Stimulated activated CD4-positive, alpha-beta T cell treated with anti-CD3 and anti-CD28 coated beads, Interleukin-15, amount 100 ng/mL, for 48 hours (primary cell): ENCODE data around the gene SLC47A2.

Experiments
- DNase-seq, 2 donors: peaks; one replicate each; pipeline ENCODE4 v3.0.0-alpha.2; 2020; ENCODE audit warnings: low read depth in 2 of 2

SLC47A2 gene

DNA sequence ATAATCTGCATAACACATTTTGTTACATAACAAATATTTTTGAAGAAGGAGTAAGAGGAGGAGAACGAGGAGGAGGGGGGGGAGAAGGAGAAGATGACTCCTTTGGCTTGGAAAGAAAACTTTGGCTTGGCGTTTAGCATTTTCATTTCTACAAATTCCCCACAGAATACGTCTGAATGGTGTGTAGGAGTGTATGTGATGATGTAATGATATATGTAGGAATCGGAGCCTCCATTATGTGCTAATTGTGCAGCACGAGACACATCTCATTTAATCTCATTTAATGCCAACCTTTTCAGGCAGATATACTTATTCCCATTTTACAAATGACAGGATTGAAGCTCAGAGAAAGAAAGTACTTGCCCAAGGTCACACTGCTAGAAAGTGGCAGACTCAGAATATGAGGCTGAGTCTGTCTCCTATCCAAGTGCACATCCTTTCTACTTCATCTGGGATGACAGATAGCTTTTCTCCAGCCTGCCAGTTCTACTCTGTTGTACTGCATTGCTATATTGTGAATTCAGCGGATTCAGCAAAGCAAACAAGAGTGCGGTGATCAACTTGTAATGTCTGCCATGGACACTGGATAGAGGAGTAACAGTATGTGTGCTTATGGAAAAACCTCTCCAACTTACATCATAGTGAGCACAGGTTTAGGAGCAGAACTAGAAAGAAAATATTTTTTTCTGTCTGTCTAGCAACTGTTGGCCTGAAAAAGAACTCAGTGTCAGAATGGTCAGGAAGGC lies 10.4 kb upstream of the SLC47A2 start:
- no peak for DNase-seq

DNA sequence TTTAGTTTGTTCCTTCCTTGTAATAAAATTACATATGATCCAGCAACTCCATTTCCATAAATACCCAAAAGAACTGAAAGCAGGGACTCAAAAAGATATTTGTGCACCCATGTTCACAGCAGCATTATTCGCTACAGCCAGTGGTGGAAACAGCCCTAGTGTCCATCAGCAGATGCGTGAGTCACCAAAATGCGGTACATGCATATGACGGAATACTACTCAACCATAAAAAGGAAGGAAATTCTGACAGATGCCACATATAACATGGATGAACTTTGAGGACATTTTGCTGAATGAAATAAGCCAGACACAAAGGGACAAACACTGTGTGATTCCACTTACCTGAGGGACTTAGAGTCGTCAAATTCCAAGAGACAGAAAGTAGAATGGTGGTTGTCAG lies 9.1 kb upstream of the SLC47A2 start:
- no peak for DNase-seq

DNA sequence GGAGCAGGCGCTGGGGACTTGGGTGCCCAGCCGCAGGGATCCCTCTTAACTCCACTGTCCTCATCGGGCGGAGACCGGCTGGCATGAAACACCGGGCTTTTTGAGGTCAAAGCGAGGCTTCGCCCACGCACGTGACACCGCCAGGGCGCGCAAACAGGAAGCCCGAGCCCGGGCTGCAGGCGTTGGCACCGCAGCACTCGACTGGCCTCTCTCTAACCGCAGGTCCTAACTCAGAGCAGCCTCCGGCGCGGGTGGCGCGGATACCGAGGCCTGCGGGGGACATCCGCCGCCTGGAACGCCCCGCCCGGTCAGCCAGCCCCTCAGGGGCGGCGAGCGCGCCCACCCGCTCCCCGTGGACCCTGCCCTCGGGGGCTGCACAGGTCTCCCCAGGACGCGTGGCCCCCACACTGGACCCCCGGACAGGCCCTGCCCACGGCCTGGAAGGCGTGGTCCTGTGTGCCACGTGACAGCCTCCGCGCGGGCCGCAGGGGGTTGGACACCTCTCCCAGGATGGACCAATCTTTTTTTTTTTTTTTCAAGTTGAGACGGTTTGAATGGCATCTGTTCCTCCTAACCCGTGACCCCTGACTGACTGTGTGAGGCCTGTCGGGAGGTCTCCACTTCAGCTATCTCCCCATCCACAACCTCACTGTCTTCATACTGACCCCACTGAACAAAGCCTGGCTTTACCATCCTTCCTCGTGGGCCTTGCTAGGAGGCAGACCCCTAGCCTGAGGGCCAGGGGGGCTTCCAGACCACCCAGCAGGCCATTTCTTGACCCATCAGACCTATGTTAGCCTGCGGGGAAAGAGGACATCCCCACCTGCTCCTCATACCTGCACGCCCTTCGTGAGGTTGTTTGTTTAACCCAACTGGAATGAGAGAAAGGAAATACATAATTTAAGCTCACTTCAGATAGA lies 8.4 kb upstream of the SLC47A2 start:
- DNase-seq: peak; percentile 42 to 51

GRCh38 chr17:19723964-19724363 lies 7.6 kb upstream of the SLC47A2 start:
- no peak for DNase-seq

GRCh38 chr17:19720631-19721426 lies 4.4 kb upstream of the SLC47A2 start:
- DNase-seq: no peak

DNA sequence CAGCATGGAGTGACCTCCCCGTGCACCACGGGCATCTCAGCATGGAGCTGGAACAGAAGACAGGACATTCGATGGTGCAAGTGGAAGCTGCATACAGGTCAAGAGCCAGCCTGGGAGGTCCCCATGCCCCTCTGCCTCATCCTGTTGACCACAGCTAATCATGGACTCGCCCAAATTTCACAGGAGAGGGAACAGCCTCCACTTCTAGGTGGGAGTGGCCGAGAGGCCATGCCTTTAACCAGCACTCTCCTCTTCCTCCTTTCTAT lies 3.8 kb upstream of the SLC47A2 start:
- DNase-seq: no peak

DNA sequence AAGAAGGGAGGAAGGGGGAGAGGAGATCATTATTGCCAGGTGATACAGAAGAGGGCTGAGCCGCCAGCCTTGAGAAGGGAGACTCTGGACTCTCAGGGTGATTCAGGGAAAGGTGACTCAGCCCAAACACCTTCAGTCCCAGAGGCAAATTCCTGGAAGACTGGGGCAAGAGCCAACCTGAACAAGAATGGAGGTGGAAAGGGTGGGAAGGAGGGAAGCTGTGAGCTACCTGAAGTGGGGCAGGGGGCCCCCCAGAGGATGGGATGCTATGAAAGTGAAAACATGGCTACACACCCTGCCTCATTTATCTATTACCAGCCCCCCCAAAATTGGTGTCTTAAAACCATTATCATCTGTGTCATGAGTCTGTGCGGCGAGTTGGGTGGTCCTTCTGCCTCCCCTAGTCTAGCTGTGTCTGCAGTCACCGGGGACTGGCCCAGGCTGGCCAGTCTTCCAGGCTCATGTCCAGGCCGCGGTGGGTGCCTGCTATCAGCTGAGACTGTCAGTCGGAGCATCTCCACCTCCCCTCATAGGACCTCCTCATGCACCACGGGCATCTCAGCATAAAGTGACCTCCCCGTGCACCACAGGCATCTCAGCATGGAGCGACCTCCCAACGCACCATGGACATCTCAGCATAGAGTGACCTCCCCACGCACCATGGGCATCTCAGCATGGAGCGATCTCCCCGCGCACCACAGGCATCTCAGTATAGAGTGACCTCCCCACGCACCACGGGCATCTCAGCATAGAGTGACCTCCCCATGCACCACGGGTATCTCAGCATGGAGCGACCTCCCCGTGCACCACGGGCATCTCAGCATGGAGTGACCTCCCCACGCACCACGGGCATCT lies 3.2 kb upstream of the SLC47A2 start:
- DNase-seq: no peak

GRCh38 chr17:19718613-19719354 lies 2.4 kb upstream of the SLC47A2 start:
- no peak for DNase-seq

DNA sequence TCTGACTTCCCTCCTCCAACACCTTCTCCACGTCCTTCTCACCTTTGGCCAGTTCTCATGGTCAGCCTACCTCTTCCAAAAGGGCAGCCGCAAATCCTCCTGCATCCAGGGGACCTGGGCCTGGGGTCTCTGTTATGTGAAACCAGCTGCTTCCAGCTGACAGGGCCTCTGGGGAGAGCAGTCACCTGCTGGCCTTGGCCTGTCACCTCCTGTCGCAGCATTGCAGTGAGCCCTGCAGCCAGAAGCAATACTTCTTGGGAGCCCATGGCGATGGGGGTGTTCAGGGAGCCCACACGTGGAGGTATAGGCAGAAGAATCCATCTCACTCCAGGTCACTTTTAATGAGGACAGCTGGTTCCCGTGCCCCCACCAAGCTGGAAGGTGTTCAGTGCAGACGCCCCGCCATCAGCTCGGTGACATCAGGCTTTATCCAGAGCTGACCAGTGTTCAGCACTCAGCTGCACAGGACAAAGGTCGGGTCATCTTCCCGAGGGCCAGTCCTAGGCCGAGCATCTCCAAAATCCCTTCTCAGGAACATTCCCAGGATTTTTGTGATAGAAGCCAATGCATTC lies 1.7 kb upstream of the SLC47A2 start:
- no peak for DNase-seq

DNA sequence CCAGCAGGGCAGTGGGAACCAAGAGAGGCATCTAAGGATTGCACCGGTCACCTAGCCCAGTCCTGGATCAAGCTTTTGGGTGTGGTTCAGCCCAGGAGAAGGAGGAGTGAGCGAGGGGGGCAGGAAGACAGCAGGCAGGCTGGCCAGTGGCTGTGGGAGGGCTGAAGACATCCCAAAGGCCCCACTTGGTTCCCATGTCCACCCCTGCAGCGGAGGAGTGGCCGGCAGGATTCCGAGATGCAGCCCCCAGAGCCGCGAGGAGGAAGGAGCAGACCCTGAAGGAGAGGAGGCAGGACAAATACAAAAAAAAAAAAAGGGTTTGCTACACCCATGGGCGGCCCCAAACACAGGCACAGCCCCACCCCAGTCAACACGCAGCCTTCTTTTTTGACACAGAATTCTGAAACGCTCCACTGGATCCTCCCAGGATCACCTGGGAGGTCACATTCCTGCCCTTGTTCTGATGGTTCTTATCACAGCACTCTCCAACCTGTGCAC lies 1.1 kb upstream of the SLC47A2 start:
- no peak for DNase-seq

DNA sequence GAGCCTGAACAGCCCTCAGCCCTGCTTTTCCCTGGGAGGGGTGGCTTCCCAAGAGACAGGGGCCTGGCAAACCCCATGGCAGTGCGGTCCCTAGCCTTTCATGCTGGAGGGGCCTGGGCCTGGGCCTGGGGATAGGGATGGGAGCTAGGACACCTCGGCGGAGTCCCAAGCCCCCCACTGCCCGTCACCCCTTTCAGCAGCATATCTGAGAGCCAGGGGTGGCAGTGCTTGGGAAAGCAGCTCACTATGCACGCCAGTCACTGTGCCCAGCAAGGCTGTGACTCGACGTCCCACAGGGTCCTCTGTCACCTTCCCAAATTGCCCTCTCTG lies 612 bp upstream of the SLC47A2 start:
- DNase-seq: no peak

DNA sequence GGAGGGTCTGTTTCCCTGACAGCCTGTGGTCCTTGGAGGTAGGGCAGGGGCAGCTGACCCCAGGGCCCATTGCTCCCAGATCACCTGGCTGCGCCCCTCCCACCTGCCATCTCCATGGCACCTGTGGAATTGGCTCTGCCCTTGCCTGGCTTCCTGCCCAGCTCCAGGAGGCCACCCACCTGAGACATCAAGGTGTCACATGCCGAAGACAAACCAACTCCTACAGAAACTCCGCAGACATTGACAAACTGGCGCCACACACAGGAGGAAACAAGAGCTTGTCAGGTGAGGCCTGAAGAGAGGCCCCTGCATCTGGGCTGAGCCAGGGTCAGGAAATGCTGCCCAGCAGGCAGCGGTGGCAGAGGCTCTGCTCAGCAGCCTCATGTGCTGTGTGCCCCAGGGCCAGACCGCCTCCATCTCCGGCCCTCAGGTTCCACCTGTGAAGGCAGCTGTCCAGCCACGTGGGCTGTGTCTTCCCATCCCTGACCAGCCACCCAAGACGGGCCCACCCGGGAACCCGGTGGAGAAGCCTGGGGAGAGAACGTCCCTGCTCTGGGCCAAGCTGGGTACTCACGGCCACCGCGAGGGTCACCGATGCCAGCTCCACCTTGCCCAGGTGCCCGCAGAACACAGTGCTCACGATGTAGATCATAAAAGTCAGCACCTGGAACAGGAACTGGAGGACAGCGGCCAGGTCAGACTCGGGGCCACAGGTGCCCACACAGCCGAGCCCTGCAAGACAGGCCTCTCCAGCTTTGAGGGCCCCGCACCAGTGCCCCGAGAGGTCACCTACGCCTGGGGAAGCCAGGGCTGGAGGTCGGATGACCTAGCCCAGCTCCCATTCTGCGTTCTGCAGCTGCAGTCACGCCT lies 1.6 kb downstream of the SLC47A2 start:
- no peak for DNase-seq

GRCh38 chr17:19713901-19714361 lies 2.5 kb downstream of the SLC47A2 start:
- no peak for DNase-seq

DNA sequence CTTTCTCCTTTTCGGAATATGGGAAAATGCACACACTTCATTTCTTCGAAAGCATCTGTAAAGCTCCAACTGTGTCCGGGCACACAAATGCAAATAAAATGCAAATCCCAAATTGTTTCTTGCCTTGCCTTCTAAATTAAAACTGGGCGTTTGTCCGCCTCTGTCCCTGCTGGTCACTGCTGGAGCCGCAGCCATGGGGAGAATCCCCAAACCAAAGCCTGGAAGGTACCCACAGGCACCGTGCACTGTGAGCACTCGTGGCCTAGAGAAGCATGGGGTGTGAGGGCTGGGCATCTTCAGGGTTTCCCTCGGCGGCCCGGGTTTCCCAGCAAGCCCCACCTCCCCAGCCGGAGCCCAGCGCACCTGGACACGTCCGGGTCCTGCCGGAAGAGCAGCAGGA lies 2.9 kb downstream of the SLC47A2 start:
- DNase-seq: no peak

- no peak for DNase-seq
Observed at GRCh38 chr17:19712436-19713004, 3.9 kb downstream of the SLC47A2 start.

- no peak for DNase-seq
Observed at GRCh38 chr17:19709841-19710240, 6.5 kb downstream of the SLC47A2 start.

GRCh38 chr17:19708431-19709175 lies 7.8 kb downstream of the SLC47A2 start:
- no peak for DNase-seq

DNA sequence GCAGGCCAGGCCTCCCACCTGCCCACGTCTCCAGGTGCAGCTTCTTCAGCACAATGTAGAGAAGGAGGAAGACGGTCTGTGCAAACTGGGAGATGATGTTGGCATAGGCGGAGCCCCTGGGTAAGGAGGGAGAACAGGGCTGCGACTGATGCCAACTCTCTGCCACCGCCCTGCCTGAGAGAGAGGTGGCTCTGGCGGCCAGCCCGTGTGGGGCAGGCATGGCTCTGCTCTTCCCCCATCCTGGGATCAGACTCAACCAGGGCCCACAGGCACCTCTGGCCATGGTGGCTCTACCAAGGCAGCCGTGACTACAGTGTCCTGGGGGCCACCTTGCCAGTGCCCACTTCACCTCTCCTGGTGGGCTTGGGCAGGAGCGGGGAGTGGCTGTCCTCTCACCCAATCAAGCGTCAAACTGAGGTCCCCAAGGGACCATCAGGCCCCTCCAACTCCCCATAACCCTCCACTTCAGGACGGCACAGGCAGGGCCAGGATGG lies 8.6 kb downstream of the SLC47A2 start:
- DNase-seq: no peak
